ENCODE measurements around the gene ANKRD65.
A peak's percentile ranks its signal among the peaks of the same experiment; 100 is the strongest.
"Not testable (repeated sequence)": the region's sequence is repeated elsewhere in the genome, so short reads cannot be mapped to it uniquely, and the experiment has no call there.

ANKRD65 gene

GRCh38 chr1:1371746-1372711 lies 49.0 kb downstream of the ANKRD65 start:
- H3K27ac ChIP-seq = no peak overlapping the region
- TF ChIP-seq, protein P1, sequence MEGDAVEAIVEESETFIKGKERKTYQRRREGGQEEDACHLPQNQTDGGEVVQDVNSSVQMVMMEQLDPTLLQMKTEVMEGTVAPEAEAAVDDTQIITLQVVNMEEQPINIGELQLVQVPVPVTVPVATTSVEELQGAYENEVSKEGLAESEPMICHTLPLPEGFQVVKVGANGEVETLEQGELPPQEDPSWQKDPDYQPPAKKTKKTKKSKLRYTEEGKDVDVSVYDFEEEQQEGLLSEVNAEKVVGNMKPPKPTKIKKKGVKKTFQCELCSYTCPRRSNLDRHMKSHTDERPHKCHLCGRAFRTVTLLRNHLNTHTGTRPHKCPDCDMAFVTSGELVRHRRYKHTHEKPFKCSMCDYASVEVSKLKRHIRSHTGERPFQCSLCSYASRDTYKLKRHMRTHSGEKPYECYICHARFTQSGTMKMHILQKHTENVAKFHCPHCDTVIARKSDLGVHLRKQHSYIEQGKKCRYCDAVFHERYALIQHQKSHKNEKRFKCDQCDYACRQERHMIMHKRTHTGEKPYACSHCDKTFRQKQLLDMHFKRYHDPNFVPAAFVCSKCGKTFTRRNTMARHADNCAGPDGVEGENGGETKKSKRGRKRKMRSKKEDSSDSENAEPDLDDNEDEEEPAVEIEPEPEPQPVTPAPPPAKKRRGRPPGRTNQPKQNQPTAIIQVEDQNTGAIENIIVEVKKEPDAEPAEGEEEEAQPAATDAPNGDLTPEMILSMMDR (conservative IDR thresholded peaks at IDR 0.05) = peak; percentile 96

GRCh38 chr1:1371364-1371745 lies 49.7 kb downstream of the ANKRD65 start:
- no peak overlapping the region for H3K27ac ChIP-seq

GRCh38 chr1:1370771-1371300 lies 50.2 kb downstream of the ANKRD65 start:
- TF ChIP-seq, protein P1 (conservative IDR thresholded peaks at IDR 0.05) = no peak
- H3K27ac ChIP-seq = no peak overlapping the region

More at GRCh38 chr1:1371364-1371745, 49.7 kb downstream of the ANKRD65 start:
- TF ChIP-seq, protein P1 (conservative IDR thresholded peaks at IDR 0.05) = no peak

DNA sequence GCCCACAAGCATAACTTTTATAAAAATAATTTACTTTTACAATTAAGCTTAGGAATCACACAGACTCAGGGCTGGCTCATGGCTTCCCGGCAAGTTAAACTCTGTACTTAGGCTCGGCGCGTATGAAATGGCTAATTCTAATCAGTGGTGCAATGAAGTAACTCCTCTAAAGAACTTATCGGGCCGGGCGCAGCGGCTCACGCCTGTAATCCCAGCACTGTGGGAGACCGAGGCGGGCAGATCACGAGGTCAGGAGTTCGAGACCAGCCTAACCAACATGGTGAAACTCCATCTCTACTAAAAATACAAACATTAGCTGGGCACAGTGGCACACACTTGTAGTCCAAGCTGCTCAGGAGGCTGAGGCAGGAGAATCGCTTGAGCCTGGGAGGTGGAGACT lies 51.0 kb downstream of the ANKRD65 start:
- not testable (repeated sequence) for H3K27ac ChIP-seq

Data from VCaP (cell line).